Gastrocnemius medialis (tissue), 4 donors: ENCODE results near the gene IRX6.

Experiments
- CTCF ChIP-seq, 5 experiments: fragments of 450-650 bp in 3 of 5; fragments of 200-600 bp in 2 of 5; sonication (generic) in 2 of 5; IDR thresholded peaks in 4 of 5; conservative IDR thresholded peaks in 1 of 5; 1 replicate in 4 of 5; 2 replicates in 1 of 5; pipeline ENCODE4 v1.5.1; 2016 to 2019; ENCODE audit warnings: antibody characterized with exemption in 5 of 5, mild to moderate bottlenecking in 3 of 5, moderate library complexity in 3 of 5
- POLR2A ChIP-seq, 2 donors: fragments of 450-650 bp; IDR thresholded peaks; one replicate each; pipeline ENCODE4 v1.6.1; 2017; ENCODE audit warnings: antibody characterized with exemption in 2 of 2, mild to moderate bottlenecking in 2 of 2, moderate library complexity in 2 of 2

GRCh38 chr16:55333684-55334083 lies 9.7 kb downstream of the IRX6 start:
- TF ChIP-seq CTCF (IDR thresholded peaks at IDR 0.05 in 4 of 5, conservative IDR thresholded peaks at IDR 0.05 in 1 of 5): no peak
- TF ChIP-seq POLR2A (IDR thresholded peaks at IDR 0.05): no peak
